Caco-2 (cell line): ENCODE results near the gene GLRB. TPM values are rescaled to one million over a fixed set of nuclear protein-coding genes. Genes with fewer than 3 reads are reported as not detected.
A peak's percentile ranks its signal among the peaks of the same experiment; 100 is the strongest.

Experiments
- BruUV-seq: library from RNA; stranded (reverse); fragments of 400-500 nt; replicated peaks from 2 replicates; lab custom pipeline; 2021; lab: Mats Ljungman, UMichigan
- CTCF ChIA-PET: fragments of 300-600 bp; sonication (Branson Sonifier 250); formaldehyde crosslinking; loops from one replicate; lab custom pipeline; 2022; ENCODE audit warnings: antibody characterized with exemption; lab: Charles Lee
- POLR2A ChIA-PET: fragments of 300-600 bp; sonication (Branson Sonifier 250); formaldehyde crosslinking; loops from one replicate; lab custom pipeline; 2022; ENCODE audit warnings: antibody characterized with exemption; lab: Charles Lee
- DNase-seq, 2 experiments: peaks; one replicate each; pipeline versions ENCODE4 v3.0.0 to v3.0.0-alpha.2; 2020 to 2022
- H3K27me3 ChIP-seq: replicated peaks from 2 replicates; pipeline ENCODE4 v1.6.0; 2011; ENCODE audit warnings: low read length; ENCODE audit not compliant: control insufficient read depth, insufficient read depth
- H3K36me3 ChIP-seq: 2 replicates; pipeline ENCODE4 v1.5.1; 2011; ENCODE audit warnings: low read length; ENCODE audit not compliant: control insufficient read depth, insufficient read depth
- H3K4me1 ChIP-seq: fragments of 250-450 bp; sonication (Bioruptor Pico); 2 replicates; pipeline ENCODE4 v1.5.1; 2020; ENCODE audit warnings: mild to moderate bottlenecking
- H3K4me3 ChIP-seq: 2 replicates; pipeline ENCODE4 v1.5.1; 2011; ENCODE audit warnings: low read depth, mild to moderate bottlenecking, control low read depth, low read length
- H3K9me3 ChIP-seq: fragments of 250-450 bp; sonication (Bioruptor Pico); 2 replicates; pipeline ENCODE4 v1.5.1; 2020; ENCODE audit warnings: mild to moderate bottlenecking, moderate library complexity
- H3K27ac Mint-ChIP-seq: one replicate; pipeline ENCODE4 v1.8.0; 2022; ENCODE audit warnings: mixed read lengths; ENCODE audit not compliant: unreplicated experiment
- H3K27me3 Mint-ChIP-seq: one replicate; pipeline ENCODE4 v1.8.0; 2022; ENCODE audit warnings: mixed read lengths; ENCODE audit not compliant: insufficient read depth, unreplicated experiment
- H3K36me3 Mint-ChIP-seq: one replicate; pipeline ENCODE4 v1.8.0; 2022; ENCODE audit warnings: mild to moderate bottlenecking, mixed read lengths; ENCODE audit not compliant: insufficient read depth, unreplicated experiment
- H3K4me1 Mint-ChIP-seq: one replicate; pipeline ENCODE4 v1.8.0; 2022; ENCODE audit warnings: low read depth, mixed read lengths; ENCODE audit not compliant: unreplicated experiment
- H3K4me3 Mint-ChIP-seq: one replicate; pipeline ENCODE4 v1.8.0; 2022; ENCODE audit warnings: mild to moderate bottlenecking, moderate library complexity, mixed read lengths; ENCODE audit not compliant: unreplicated experiment
- H3K9me3 Mint-ChIP-seq: one replicate; pipeline ENCODE4 v1.8.0; 2022; ENCODE audit warnings: mixed read lengths; ENCODE audit not compliant: unreplicated experiment
- intact Hi-C: fragments of 100-400 bp; cut with micrococcal nuclease; formaldehyde crosslinking; loops from one replicate; pipeline ENCODE4 v1.10.0; 2022; ENCODE audit not compliant: unreplicated experiment
- total RNA-seq: library from RNA; stranded (reverse); gene quantifications from 2 replicates; pipeline ENCODE4 v1.2.3, GENCODE V29; 2022
- TF ChIP-seq, protein P1 (sequence below), 2 experiments: fragments of 200-600 bp in 1 of 2; IDR thresholded peaks; 1 replicate in 1 of 2; 2 replicates in 1 of 2; pipeline versions ENCODE4 v1.5.1 to v1.8.0; 2011 to 2022; ENCODE audit warnings: antibody characterized with exemption in 1 of 2, control low read depth in 1 of 2, inconsistent platforms in 1 of 2, low read depth in 1 of 2, low read length in 1 of 2, mild to moderate bottlenecking in 1 of 2, moderate library complexity in 1 of 2; ENCODE audit not compliant: insufficient read depth in 1 of 2, severe bottlenecking in 1 of 2, unreplicated experiment in 1 of 2

GLRB gene
- total RNA-seq, 1 experiment from 2014 or later, result not detected

DNA sequence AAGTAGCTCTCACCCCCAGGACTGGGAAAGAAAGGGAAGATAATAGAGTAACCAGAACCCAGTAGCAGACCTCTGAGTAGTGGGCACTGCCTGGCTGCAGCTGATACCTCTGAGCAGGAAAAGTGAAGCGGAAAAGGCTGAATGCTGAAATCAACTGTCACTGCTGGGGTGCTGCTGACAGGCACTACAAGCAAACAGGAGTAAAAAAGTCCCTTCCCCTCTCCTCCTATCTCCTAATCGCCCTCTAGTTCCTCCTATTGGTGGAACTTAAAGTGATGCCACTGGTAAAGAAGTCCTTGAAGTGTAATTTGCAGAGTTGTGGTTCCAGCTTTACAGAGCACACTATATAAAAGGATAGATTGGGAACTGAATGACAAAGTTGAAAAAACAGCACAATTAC is 32.8 kb upstream of the GLRB start:
- H3K27ac Mint-ChIP-seq, result no peak overlapping the region
- TF ChIP-seq, protein P1, sequence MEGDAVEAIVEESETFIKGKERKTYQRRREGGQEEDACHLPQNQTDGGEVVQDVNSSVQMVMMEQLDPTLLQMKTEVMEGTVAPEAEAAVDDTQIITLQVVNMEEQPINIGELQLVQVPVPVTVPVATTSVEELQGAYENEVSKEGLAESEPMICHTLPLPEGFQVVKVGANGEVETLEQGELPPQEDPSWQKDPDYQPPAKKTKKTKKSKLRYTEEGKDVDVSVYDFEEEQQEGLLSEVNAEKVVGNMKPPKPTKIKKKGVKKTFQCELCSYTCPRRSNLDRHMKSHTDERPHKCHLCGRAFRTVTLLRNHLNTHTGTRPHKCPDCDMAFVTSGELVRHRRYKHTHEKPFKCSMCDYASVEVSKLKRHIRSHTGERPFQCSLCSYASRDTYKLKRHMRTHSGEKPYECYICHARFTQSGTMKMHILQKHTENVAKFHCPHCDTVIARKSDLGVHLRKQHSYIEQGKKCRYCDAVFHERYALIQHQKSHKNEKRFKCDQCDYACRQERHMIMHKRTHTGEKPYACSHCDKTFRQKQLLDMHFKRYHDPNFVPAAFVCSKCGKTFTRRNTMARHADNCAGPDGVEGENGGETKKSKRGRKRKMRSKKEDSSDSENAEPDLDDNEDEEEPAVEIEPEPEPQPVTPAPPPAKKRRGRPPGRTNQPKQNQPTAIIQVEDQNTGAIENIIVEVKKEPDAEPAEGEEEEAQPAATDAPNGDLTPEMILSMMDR (IDR thresholded peaks at IDR 0.05; ENCODE audit: insufficient read depth in 1 of 2, low read depth in 1 of 2, low read length in 1 of 2, severe bottlenecking in 1 of 2, unreplicated experiment in 1 of 2), result no peak
- Histone ChIP-seq H3K4me3 (no peak overlapping the region), H3K9me3 (no peaks in the 10 kb centered on the region), H3K4me1 (no peaks in the 10 kb centered on the region), H3K36me3 (no peaks in the 10 kb centered on the region), H3K27me3 (no peaks in the 10 kb centered on the region)
- H3K27me3 Mint-ChIP-seq, result peaks cover 7% of the 10 kb centered on the region
- H3K9me3 Mint-ChIP-seq, result no peaks in the 10 kb centered on the region
- BruUV-seq, result no TSS peak
- intact Hi-C loops, result loop anchor here (10.0 kb wide), 1 partner anchor 188 kb away; no protein-coding TSS in a partner anchor
- H3K4me3 Mint-ChIP-seq, result no peak overlapping the region
- H3K36me3 Mint-ChIP-seq, result no peaks in the 10 kb centered on the region
- no peaks in the 10 kb centered on the region for H3K4me1 Mint-ChIP-seq
- CTCF ChIA-PET, result no interaction called here
- POLR2A ChIA-PET, result no interaction called here
- DNase-seq, result peak in 1 of 2 experiments; percentile 4

DNA sequence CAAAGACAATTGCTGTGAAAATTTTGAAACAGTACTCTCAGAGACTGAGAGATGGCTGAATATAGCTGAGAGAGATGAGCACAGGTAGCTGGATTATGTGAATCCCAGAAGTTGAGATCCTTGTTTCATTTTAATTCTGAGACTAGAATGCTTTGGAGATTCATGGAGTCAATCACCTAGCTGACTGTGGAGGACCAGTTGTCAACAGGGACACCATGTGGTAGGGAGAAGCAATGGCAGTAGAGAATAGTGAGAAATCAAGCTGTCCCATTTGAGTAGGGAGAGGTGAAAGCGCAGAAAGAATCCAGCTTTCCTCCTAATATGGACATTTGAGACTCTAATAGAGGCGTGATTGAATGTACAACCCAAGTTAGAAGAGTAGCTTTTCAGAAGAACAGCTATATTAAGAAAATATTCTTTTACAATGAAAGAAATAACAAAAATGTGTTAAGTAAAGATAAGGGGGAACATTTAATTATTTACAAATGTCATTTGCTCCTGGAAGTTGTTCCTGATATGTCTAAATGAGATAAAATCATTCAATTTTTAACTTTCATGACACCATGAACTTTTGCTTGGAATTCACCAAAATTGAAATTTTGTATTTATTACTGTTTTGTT is 30.3 kb upstream of the GLRB start:
- no TSS peak for BruUV-seq
- intact Hi-C loops, result loop anchor here (1.0 to 10.0 kb wide), 7 partner anchors 62 to 877 kb away; no protein-coding TSS in a partner anchor

DNA sequence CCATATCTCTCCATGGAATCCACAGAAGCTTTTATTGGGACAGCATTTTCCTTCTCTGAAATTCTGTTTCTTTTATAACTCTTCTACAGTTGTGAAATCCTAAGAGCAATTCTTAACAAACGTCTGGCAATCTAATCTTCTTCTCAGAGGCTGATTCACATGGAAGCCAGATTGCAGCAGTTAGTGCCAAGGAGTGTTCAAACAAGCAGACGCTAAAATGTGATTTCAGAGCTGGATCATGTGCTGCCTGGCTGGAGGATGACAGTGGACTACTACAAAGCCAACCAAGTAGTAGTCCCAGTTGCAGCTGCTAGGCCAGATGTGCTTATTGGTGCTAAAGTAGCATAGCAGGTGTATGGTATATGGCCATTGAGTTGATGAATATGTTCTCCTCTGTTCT is 27.7 kb upstream of the GLRB start:
- H3K27ac Mint-ChIP-seq, result no peak overlapping the region
- H3K4me1 Mint-ChIP-seq, result no peaks in the 10 kb centered on the region
- H3K36me3 ChIP-seq, result no peaks in the 10 kb centered on the region
- H3K9me3 ChIP-seq, result no peaks in the 10 kb centered on the region
- H3K4me1 ChIP-seq, result no peaks in the 10 kb centered on the region
- POLR2A ChIA-PET, result no interaction called here
- H3K4me3 Mint-ChIP-seq, result no peak overlapping the region
- no peaks in the 10 kb centered on the region for H3K27me3 ChIP-seq
- no TSS peak for BruUV-seq
- no peaks in the 10 kb centered on the region for H3K36me3 Mint-ChIP-seq
- H3K4me3 ChIP-seq, result no peak overlapping the region
- H3K9me3 Mint-ChIP-seq, result no peaks in the 10 kb centered on the region
- intact Hi-C loops, result loop anchor here (10.0 kb wide), 1 partner anchor 193 kb away; no protein-coding TSS in a partner anchor
- peaks cover 7% of the 10 kb centered on the region for H3K27me3 Mint-ChIP-seq
- no peak for DNase-seq
- CTCF ChIA-PET, result no interaction called here
- TF ChIP-seq, protein P1 (IDR thresholded peaks at IDR 0.05; ENCODE audit: insufficient read depth in 1 of 2, low read depth in 1 of 2, low read length in 1 of 2, severe bottlenecking in 1 of 2, unreplicated experiment in 1 of 2), result no peak

More for the DNA sequence above, 30.3 kb upstream of the GLRB start:
- TF ChIP-seq, protein P1 (IDR thresholded peaks at IDR 0.05; ENCODE audit: insufficient read depth in 1 of 2, low read depth in 1 of 2, low read length in 1 of 2, severe bottlenecking in 1 of 2, unreplicated experiment in 1 of 2), result peak; percentile 56 to 75
- CTCF ChIA-PET, result interaction anchor here (0.6 to 1.8 kb wide), 6 partner anchors 11 to 572 kb away, joined by 3 to 12 read pairs (median 7); no protein-coding TSS in a partner anchor
- DNase-seq, result peak; percentile 31 to 48
- Mint-ChIP-seq H3K27me3 (peaks cover 7% of the 10 kb centered on the region), H3K4me1 (no peaks in the 10 kb centered on the region), H3K27ac (no peak overlapping the region), H3K4me3 (no peak overlapping the region), H3K36me3 (no peaks in the 10 kb centered on the region), H3K9me3 (no peaks in the 10 kb centered on the region)
- no peak overlapping the region for H3K4me3 ChIP-seq
- POLR2A ChIA-PET, result no interaction called here
- H3K9me3 ChIP-seq, result no peaks in the 10 kb centered on the region
- H3K4me1 ChIP-seq, result no peaks in the 10 kb centered on the region
- H3K27me3 ChIP-seq, result no peaks in the 10 kb centered on the region
- no peaks in the 10 kb centered on the region for H3K36me3 ChIP-seq
